ENCODE results near the gene IL21.

- TF ChIP-seq, protein P1, sequence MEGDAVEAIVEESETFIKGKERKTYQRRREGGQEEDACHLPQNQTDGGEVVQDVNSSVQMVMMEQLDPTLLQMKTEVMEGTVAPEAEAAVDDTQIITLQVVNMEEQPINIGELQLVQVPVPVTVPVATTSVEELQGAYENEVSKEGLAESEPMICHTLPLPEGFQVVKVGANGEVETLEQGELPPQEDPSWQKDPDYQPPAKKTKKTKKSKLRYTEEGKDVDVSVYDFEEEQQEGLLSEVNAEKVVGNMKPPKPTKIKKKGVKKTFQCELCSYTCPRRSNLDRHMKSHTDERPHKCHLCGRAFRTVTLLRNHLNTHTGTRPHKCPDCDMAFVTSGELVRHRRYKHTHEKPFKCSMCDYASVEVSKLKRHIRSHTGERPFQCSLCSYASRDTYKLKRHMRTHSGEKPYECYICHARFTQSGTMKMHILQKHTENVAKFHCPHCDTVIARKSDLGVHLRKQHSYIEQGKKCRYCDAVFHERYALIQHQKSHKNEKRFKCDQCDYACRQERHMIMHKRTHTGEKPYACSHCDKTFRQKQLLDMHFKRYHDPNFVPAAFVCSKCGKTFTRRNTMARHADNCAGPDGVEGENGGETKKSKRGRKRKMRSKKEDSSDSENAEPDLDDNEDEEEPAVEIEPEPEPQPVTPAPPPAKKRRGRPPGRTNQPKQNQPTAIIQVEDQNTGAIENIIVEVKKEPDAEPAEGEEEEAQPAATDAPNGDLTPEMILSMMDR (IDR thresholded peaks at IDR 0.05), result peak; percentile 58
- no peak for TF ChIP-seq ZNF396 (CRISPR knock-in tag; IDR thresholded peaks at IDR 0.05; ENCODE audit: borderline replicate concordance)
- TF ChIP-seq GTF2I (CRISPR knock-in tag; conservative IDR thresholded peaks at IDR 0.05), result no peak
- TF ChIP-seq ETV6 (CRISPR knock-in tag; IDR thresholded peaks at IDR 0.05), result no peak
Measured at GRCh38 chr4:122577808-122578781, 42.8 kb downstream of the IL21 start.
